HG03060 (cell line): Measurements from ENCODE around the gene LEMD1.

Source experiments
- ATAC-seq: cut with Tn5 transposase; IDR thresholded peaks from one replicate; pipeline ENCODE4 v1.9.1; 2021; ENCODE audit warnings: low read depth, moderate number of reproducible peaks; ENCODE audit not compliant: unreplicated experiment

Gene LEMD1

GRCh38 chr1:205339197-205339702 lies 82.6 kb downstream of the LEMD1 start:
- ATAC-seq, result no peak

- ATAC-seq, result no peak
These were observed 83.8 kb downstream of the LEMD1 start for GRCh38 chr1:205338011-205338410.

GRCh38 chr1:205337481-205337880 lies 84.4 kb downstream of the LEMD1 start:
- no peak for ATAC-seq

DNA sequence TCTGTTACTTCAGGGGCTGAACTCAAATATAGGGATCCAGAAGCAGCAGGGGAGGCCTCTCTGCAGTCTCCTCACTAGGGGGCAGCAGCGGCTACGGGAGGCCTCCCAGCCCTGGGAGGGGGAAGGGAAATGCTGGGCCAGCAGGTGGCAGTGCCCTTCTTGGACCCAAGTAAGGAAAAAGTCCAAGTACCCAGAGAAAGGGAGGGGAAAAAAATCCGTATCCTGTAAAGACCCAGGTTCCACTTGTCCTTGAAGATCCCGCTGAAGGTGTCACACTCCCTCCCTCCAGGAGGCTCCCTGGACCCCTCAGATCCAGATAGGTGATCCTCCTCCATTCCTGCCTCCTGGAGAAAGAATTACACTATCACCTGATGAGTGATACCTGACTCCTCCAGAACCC lies 86.2 kb downstream of the LEMD1 start:
- no peak for ATAC-seq

DNA sequence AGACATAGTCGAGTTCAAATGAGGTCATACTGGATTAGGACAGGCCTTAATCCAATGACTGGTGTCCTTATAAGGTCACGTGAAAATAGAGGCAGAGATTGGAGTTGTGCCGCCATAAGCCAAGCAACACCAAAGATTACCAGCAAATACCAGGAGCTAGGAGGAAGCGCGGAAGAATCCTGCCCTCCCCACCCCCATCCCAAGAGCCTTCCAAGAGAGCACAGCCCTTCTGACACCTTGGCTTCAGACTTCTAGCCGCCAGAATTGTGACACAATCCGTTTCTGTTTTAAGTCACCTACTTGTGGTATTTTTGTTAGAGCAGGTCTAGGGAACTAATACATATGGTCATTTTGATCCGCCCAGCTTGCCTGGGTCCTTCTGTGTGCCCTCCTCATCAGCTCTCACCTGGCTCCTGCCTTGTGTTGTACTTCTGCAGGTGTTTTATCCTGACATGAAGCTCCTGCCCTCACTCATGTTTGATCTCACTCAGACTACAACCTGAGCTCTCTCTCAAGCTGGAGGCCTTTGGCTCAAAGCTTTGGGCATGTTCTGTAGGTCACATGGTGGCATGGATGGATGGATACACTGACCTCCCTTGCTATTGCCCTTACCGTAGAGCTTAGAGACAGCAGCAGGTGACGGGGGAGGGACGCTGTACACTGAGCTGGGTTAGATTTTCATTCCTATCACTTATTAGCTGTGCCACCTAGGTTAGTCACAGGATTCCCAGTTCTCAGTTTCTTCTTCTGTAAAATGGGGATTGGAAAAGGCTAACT lies 89.7 kb downstream of the LEMD1 start:
- no peak for ATAC-seq
